OCI-LY7 (cell line): ENCODE data around the gene TXNRD1. TPM values are rescaled to one million over a fixed set of nuclear protein-coding genes. Genes with fewer than 3 reads are reported as not detected.

Source experiments
- BruUV-seq: library from RNA; stranded (reverse); fragments of 400-500 nt; replicated peaks from 2 replicates; lab custom pipeline; 2021; lab: Mats Ljungman, UMichigan
- CTCF ChIA-PET: fragments of 300-600 bp; sonication (Branson Sonifier 250); formaldehyde crosslinking; loops from one replicate; lab custom pipeline; 2022; ENCODE audit warnings: antibody characterized with exemption; ENCODE audit not compliant: unreplicated experiment; lab: Charles Lee
- POLR2A ChIA-PET: fragments of 300-600 bp; sonication (Branson Sonifier 250); formaldehyde crosslinking; loops from one replicate; lab custom pipeline; 2022; ENCODE audit warnings: antibody characterized with exemption; lab: Charles Lee
- DNase-seq: peaks from one replicate; pipeline ENCODE4 v3.0.0-alpha.2; 2015; ENCODE audit warnings: low spot score
- H2AFZ ChIP-seq: fragments of 200-600 bp; sonication (generic), shearing (Covaris generic); 2 replicates; pipeline ENCODE4 v1.6.1; 2014; ENCODE audit warnings: mild to moderate bottlenecking, antibody characterized with exemption, low read length, moderate library complexity
- H3K27ac ChIP-seq: fragments of 200-600 bp; sonication (generic); 2 replicates; pipeline ENCODE4 v1.5.1; 2014; ENCODE audit warnings: mixed run types, low read depth, mild to moderate bottlenecking, moderate library complexity, low read length, inconsistent platforms; ENCODE audit not compliant: poor library complexity, severe bottlenecking
- H3K36me3 ChIP-seq: fragments of 200-600 bp; sonication (generic); 2 replicates; pipeline ENCODE4 v1.6.1; 2014; ENCODE audit warnings: mild to moderate bottlenecking, antibody characterized with exemption, low read length, moderate library complexity, mixed read lengths; ENCODE audit not compliant: insufficient read depth
- H3K4me1 ChIP-seq: fragments of 200-600 bp; sonication (generic); 2 replicates; pipeline ENCODE4 v1.5.1; 2014; ENCODE audit warnings: mild to moderate bottlenecking, low read length; ENCODE audit not compliant: insufficient read depth, poor library complexity, severe bottlenecking
- H3K4me2 ChIP-seq: fragments of 200-600 bp; sonication (generic); 2 replicates; pipeline ENCODE4 v1.6.1; 2014; ENCODE audit warnings: mild to moderate bottlenecking, low read length
- H3K4me3 ChIP-seq: fragments of 200-600 bp; sonication (generic); 2 replicates; pipeline ENCODE4 v1.5.1; 2014; ENCODE audit warnings: mild to moderate bottlenecking, low read depth, low read length; ENCODE audit not compliant: poor library complexity, severe bottlenecking
- H3K79me2 ChIP-seq: fragments of 200-600 bp; sonication (generic); 2 replicates; pipeline ENCODE4 v1.6.1; 2016; ENCODE audit warnings: low read depth, mild to moderate bottlenecking, low read length, moderate library complexity, mixed read lengths; ENCODE audit not compliant: insufficient read depth
- H3K9me2 ChIP-seq: fragments of 200-600 bp; sonication (generic); 2 replicates; pipeline ENCODE4 v1.6.1; 2016; ENCODE audit warnings: mild to moderate bottlenecking, low read length, mixed read lengths; ENCODE audit not compliant: insufficient read depth
- H3K9me3 ChIP-seq: fragments of 200-600 bp; sonication (generic); 2 replicates; pipeline ENCODE4 v1.6.1; 2014; ENCODE audit warnings: mild to moderate bottlenecking, mixed run types, low read length, mixed read lengths
- H4K20me1 ChIP-seq: fragments of 200-600 bp; sonication (generic); 2 replicates; pipeline ENCODE4 v1.6.1; 2014; ENCODE audit warnings: mild to moderate bottlenecking, antibody characterized with exemption, low read length, moderate library complexity, mixed read lengths; ENCODE audit not compliant: insufficient read depth
- EZH2phosphoT487 ChIP-seq: fragments of 200-600 bp; sonication (generic); IDR thresholded peaks from 2 replicates; pipeline ENCODE4 v1.6.1; 2018; ENCODE audit warnings: low read depth, borderline replicate concordance, mild to moderate bottlenecking, mixed run types, antibody characterized with exemption, low read length, moderate library complexity, mixed read lengths
- intact Hi-C: fragments of 100-400 bp; cut with micrococcal nuclease; formaldehyde crosslinking; loops from one replicate; pipeline ENCODE4 v1.10.0; 2022; ENCODE audit not compliant: unreplicated experiment
- total RNA-seq, 2 experiments: library from RNA; depleted of rRNA in 1 of 2; stranded (reverse); fragments of >200 nt in 1 of 2; shearing (Covaris generic) in 1 of 2; gene quantifications; 2 replicates each; pipeline ENCODE4 v1.2.3, GENCODE V29; 2014 to 2022
- TF ChIP-seq, protein P1 (sequence below): fragments of 200-600 bp; sonication (generic); conservative IDR thresholded peaks from 2 replicates; pipeline ENCODE4 v1.5.1; 2014; ENCODE audit warnings: mild to moderate bottlenecking, antibody characterized with exemption, low read length, moderate library complexity, mixed read lengths

Gene TXNRD1
- total RNA-seq, 2 experiments from 2014 or later = 117 to 132 TPM

DNA sequence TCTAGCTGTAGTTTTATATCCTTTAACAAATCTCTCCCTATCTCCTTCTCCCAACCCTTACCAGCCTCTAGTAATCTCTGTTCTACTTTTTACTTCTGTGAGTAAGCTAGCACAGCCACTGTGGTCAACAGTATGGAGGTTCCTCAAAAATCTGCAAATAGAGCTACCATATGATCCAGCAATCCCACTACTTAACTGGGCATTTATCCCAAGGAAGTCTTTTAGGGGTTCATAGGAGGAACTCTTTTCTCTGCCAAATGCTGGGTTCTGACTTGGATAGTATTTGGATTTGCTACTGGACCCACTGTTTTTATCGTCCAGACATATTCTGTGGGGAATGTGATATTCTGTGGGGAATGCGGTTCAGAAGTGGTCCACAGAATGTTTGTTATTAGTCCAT, 129.1 kb downstream of the TXNRD1 start:
- Histone ChIP-seq H3K4me1 (no peaks in the 10 kb centered on the region), H2AFZ (no peak overlapping the region), H3K79me2 (no peaks in the 10 kb centered on the region), H3K4me3 (no peak overlapping the region), H3K36me3 (peaks cover 98% of the 10 kb centered on the region), H3K9me2 (no peaks in the 10 kb centered on the region), H4K20me1 (no peaks in the 10 kb centered on the region), H3K4me2 (no peak overlapping the region), H3K9me3 (no peaks in the 10 kb centered on the region), H3K27ac (no peak overlapping the region)
- no peak for DNase-seq
- intact Hi-C loops = no loop called here
- TF ChIP-seq, protein P1, sequence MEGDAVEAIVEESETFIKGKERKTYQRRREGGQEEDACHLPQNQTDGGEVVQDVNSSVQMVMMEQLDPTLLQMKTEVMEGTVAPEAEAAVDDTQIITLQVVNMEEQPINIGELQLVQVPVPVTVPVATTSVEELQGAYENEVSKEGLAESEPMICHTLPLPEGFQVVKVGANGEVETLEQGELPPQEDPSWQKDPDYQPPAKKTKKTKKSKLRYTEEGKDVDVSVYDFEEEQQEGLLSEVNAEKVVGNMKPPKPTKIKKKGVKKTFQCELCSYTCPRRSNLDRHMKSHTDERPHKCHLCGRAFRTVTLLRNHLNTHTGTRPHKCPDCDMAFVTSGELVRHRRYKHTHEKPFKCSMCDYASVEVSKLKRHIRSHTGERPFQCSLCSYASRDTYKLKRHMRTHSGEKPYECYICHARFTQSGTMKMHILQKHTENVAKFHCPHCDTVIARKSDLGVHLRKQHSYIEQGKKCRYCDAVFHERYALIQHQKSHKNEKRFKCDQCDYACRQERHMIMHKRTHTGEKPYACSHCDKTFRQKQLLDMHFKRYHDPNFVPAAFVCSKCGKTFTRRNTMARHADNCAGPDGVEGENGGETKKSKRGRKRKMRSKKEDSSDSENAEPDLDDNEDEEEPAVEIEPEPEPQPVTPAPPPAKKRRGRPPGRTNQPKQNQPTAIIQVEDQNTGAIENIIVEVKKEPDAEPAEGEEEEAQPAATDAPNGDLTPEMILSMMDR = no peak
- no peak for TF ChIP-seq EZH2phosphoT487
- no TSS peak for BruUV-seq
- ChIA-PET CTCF (no interaction called here), POLR2A (interaction anchor here (0.7 to 1.0 kb wide), 2 partner anchors 28 to 118 kb away, joined by 3 to 4 read pairs; no protein-coding TSS in a partner anchor)

DNA sequence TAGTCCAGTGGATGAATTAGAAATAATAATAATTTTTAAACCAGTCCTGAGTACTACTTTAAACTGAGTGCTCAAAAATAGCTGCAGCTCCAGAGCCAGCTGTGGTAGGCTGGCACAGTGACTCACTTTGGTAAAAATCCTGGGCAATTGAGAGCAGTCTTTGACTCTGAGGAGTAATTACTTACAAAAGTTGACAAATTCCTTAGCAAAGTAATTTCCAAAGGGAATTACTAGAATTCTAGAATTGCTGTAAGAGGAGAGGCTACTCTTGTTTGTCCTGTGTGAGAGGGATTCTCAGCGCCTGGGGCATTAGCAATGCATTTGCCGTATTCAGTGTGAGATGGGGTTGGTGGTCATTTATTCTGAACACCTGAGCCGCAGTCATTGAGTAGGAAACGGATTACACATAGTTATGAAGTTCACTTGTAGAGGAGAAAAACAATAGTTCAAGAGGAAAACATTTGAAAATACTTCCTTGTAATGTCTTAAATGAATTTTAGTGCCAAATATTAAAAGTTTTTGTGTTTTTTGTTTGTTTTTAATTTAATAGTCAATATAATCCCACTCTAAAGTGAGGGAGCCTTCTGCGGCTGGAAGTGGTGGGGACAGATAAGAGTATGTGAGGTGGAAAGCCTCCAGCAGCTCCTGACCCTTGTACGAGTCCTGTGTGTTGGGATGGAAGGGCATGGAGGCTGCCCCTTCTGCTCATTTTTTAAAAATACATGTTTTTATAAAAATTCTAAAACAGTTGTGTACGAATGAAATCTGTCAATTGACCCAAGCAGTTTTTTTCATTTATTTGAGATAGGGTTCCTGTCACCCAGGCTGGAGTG, 129.9 kb downstream of the TXNRD1 start:
- H3K36me3 ChIP-seq = peaks cover 98% of the 10 kb centered on the region
- H3K4me1 ChIP-seq = no peaks in the 10 kb centered on the region
- H3K4me2 ChIP-seq = no peak overlapping the region
- no peaks in the 10 kb centered on the region for H3K9me3 ChIP-seq
- no peaks in the 10 kb centered on the region for H4K20me1 ChIP-seq
- no TSS peak for BruUV-seq
- no peaks in the 10 kb centered on the region for H3K9me2 ChIP-seq
- no peak for DNase-seq
- CTCF ChIA-PET = no interaction called here
- TF ChIP-seq, protein P1 = no peak
- no peak for TF ChIP-seq EZH2phosphoT487
- no peak overlapping the region for H3K27ac ChIP-seq
- no peak overlapping the region for H3K4me3 ChIP-seq
- H2AFZ ChIP-seq = no peak overlapping the region
- H3K79me2 ChIP-seq = no peaks in the 10 kb centered on the region
- POLR2A ChIA-PET = no interaction called here
- intact Hi-C loops = no loop called here
